ENCODE results near the gene HLA-DOB.

GRCh38 chr6:32790306-32790705 is 26.5 kb downstream of the HLA-DOB start:
- TF ChIP-seq, protein P1, sequence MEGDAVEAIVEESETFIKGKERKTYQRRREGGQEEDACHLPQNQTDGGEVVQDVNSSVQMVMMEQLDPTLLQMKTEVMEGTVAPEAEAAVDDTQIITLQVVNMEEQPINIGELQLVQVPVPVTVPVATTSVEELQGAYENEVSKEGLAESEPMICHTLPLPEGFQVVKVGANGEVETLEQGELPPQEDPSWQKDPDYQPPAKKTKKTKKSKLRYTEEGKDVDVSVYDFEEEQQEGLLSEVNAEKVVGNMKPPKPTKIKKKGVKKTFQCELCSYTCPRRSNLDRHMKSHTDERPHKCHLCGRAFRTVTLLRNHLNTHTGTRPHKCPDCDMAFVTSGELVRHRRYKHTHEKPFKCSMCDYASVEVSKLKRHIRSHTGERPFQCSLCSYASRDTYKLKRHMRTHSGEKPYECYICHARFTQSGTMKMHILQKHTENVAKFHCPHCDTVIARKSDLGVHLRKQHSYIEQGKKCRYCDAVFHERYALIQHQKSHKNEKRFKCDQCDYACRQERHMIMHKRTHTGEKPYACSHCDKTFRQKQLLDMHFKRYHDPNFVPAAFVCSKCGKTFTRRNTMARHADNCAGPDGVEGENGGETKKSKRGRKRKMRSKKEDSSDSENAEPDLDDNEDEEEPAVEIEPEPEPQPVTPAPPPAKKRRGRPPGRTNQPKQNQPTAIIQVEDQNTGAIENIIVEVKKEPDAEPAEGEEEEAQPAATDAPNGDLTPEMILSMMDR (IDR thresholded peaks at IDR 0.05; ENCODE audit: insufficient read depth, low read length, poor library complexity, severe bottlenecking), result no peak
- no peak for TF ChIP-seq EZH2phosphoT487 (conservative IDR thresholded peaks at IDR 0.05; ENCODE audit: low read length)

Measured in SU-DHL-6 (cell line).